WTC11 (cell line): Measurements from ENCODE around the gene HMGN4. TPM values are rescaled to one million over a fixed set of nuclear protein-coding genes. Genes with fewer than 3 reads are reported as not detected.
A peak's percentile ranks its signal among the peaks of the same experiment; 100 is the strongest.

Experiments
- ATAC-seq: fragments of 200-7000 bp; cut with Tn5 transposase; 2 replicates; pipeline ENCODE4 v1.10.0; 2021; ENCODE audit warnings: mild to moderate bottlenecking, moderate library complexity
- CTCF ChIA-PET: fragments of 300-600 bp; sonication (Branson Sonifier 250); formaldehyde crosslinking; loops from one replicate; lab custom pipeline; 2021; ENCODE audit warnings: antibody characterized with exemption; lab: Charles Lee
- POLR2A ChIA-PET: fragments of 350-600 bp; sonication (Branson Sonifier 250); formaldehyde crosslinking; loops from one replicate; lab custom pipeline; 2021; ENCODE audit warnings: antibody characterized with exemption; lab: Charles Lee
- DNase-seq: peaks from one replicate; pipeline ENCODE4 v3.0.0; 2021; ENCODE audit warnings: low spot score
- H3K27ac Mint-ChIP-seq: 2 replicates; pipeline ENCODE4 v1.8.0; 2021; ENCODE audit warnings: mixed read lengths
- H3K27me3 Mint-ChIP-seq: 2 replicates; pipeline ENCODE4 v1.8.0; 2021; ENCODE audit warnings: low read depth, mild to moderate bottlenecking, moderate library complexity, mixed read lengths
- H3K36me3 Mint-ChIP-seq: 2 replicates; pipeline ENCODE4 v1.8.0; 2021; ENCODE audit warnings: mixed read lengths
- H3K4me1 Mint-ChIP-seq: 2 replicates; pipeline ENCODE4 v1.8.0; 2022; ENCODE audit warnings: mixed read lengths
- H3K4me3 Mint-ChIP-seq: 2 replicates; pipeline ENCODE4 v1.8.0; 2021; ENCODE audit warnings: mild to moderate bottlenecking, moderate library complexity, mixed read lengths
- H3K9me3 Mint-ChIP-seq: 2 replicates; pipeline ENCODE4 v1.8.0; 2021; ENCODE audit warnings: mixed read lengths
- CREB1 ChIP-seq: sonication (generic); formaldehyde crosslinking; IDR thresholded peaks from 2 replicates; pipeline ENCODE4 v1.8.0; 2023; ENCODE audit warnings: mild to moderate bottlenecking, missing genetic modification reagents
- CREM ChIP-seq: sonication (generic); formaldehyde crosslinking; IDR thresholded peaks from 2 replicates; pipeline ENCODE4 v1.8.1; 2022; ENCODE audit warnings: mild to moderate bottlenecking, missing genetic modification reagents, moderate library complexity
- ESRRA ChIP-seq: sonication (generic); formaldehyde crosslinking; IDR thresholded peaks from 2 replicates; pipeline ENCODE4 v1.8.1; 2022; ENCODE audit warnings: mild to moderate bottlenecking, missing genetic modification reagents, borderline replicate concordance
- FOXJ3 ChIP-seq: sonication (generic); formaldehyde crosslinking; IDR thresholded peaks from 2 replicates; pipeline ENCODE4 v1.9.0; 2021; ENCODE audit warnings: missing genetic modification reagents, mild to moderate bottlenecking, borderline replicate concordance
- GRHL2 ChIP-seq: fragments of 250-450 bp; sonication (Bioruptor Pico); IDR thresholded peaks from 2 replicates; pipeline ENCODE4 v1.8.0; 2022; ENCODE audit warnings: mild to moderate bottlenecking, moderate library complexity; ENCODE audit not compliant: insufficient replicate concordance, severe bottlenecking
- HMGA2 ChIP-seq: fragments of 250-450 bp; sonication (Bioruptor Pico); IDR thresholded peaks from 2 replicates; pipeline ENCODE4 v1.4.0; 2021; ENCODE audit warnings: mild to moderate bottlenecking, moderate library complexity
- NR1H2 ChIP-seq: sonication (generic); formaldehyde crosslinking; IDR thresholded peaks from 2 replicates; pipeline ENCODE4 v1.9.0; 2021; ENCODE audit warnings: mild to moderate bottlenecking, moderate library complexity, missing genetic modification reagents
- PRRX2 ChIP-seq: fragments of 250-450 bp; sonication (Bioruptor Pico); IDR thresholded peaks from 2 replicates; pipeline ENCODE4 v1.8.0; 2021; ENCODE audit warnings: mild to moderate bottlenecking
- ZNF138 ChIP-seq: sonication (generic); formaldehyde crosslinking; conservative IDR thresholded peaks from 2 replicates; pipeline ENCODE4 v1.8.1; 2022; ENCODE audit warnings: mild to moderate bottlenecking, moderate library complexity, missing genetic modification reagents
- ZNF671 ChIP-seq: fragments of 250-450 bp; sonication (Bioruptor Pico); IDR thresholded peaks from 2 replicates; pipeline ENCODE4 v1.8.0; 2021; ENCODE audit warnings: mild to moderate bottlenecking
- total RNA-seq: library from RNA; stranded (reverse); gene quantifications from 3 replicates; pipeline ENCODE4 v1.2.3, GENCODE V29; 2021
- TF ChIP-seq, protein P1 (sequence below): sonication (generic); formaldehyde crosslinking; IDR thresholded peaks from 2 replicates; pipeline ENCODE4 v1.8.1; 2023; ENCODE audit warnings: mild to moderate bottlenecking, missing genetic modification reagents, borderline replicate concordance
- TF ChIP-seq, protein P2 (sequence below): fragments of 250-450 bp; sonication (Bioruptor Pico); IDR thresholded peaks from 2 replicates; pipeline ENCODE4 v1.9.0; 2021; ENCODE audit warnings: mild to moderate bottlenecking
- TF ChIP-seq, protein P3 (sequence below): sonication (generic); formaldehyde crosslinking; IDR thresholded peaks from 2 replicates; pipeline ENCODE4 v1.8.0; 2022; ENCODE audit warnings: mild to moderate bottlenecking, missing genetic modification reagents
- TF ChIP-seq, protein P4 (sequence below): fragments of 250-450 bp; sonication (Bioruptor Pico); IDR thresholded peaks from 2 replicates; pipeline ENCODE4 v1.9.0; 2021; ENCODE audit warnings: mild to moderate bottlenecking
- TF ChIP-seq, protein P5 (sequence below): sonication (generic); formaldehyde crosslinking; IDR thresholded peaks from 2 replicates; pipeline ENCODE4 v1.8.1; 2023; ENCODE audit warnings: mild to moderate bottlenecking, missing genetic modification reagents
- TF ChIP-seq, protein P6 (sequence below): sonication (generic); formaldehyde crosslinking; conservative IDR thresholded peaks from 2 replicates; pipeline ENCODE4 v1.8.1; 2022; ENCODE audit warnings: mild to moderate bottlenecking, missing genetic modification reagents
- TF ChIP-seq, protein P7 (sequence below): sonication (generic); formaldehyde crosslinking; IDR thresholded peaks from 2 replicates; pipeline ENCODE4 v1.8.0; 2023; ENCODE audit warnings: mild to moderate bottlenecking, missing genetic modification reagents

Gene HMGN4
- total RNA-seq, 1 experiment from 2014 or later, result 57.1 TPM

DNA sequence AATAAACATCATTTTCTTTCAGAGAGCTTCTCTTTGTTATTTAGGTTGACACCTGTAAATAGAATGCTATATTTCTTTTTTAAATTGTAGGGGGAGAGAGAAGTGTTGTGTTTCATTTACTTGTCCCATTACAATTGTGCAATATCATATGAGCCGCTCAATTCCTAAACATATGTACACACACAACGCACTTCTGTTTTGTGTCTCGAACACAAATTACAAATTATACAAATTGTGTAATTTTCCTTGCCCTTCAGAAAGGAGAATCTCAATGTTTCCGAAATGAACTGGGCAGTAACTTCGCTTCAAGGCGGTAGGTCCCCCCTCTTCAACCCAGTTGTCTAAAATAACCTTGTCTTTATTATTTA lies 55.9 kb downstream of the HMGN4 start (continued):
- TF ChIP-seq, protein P1, sequence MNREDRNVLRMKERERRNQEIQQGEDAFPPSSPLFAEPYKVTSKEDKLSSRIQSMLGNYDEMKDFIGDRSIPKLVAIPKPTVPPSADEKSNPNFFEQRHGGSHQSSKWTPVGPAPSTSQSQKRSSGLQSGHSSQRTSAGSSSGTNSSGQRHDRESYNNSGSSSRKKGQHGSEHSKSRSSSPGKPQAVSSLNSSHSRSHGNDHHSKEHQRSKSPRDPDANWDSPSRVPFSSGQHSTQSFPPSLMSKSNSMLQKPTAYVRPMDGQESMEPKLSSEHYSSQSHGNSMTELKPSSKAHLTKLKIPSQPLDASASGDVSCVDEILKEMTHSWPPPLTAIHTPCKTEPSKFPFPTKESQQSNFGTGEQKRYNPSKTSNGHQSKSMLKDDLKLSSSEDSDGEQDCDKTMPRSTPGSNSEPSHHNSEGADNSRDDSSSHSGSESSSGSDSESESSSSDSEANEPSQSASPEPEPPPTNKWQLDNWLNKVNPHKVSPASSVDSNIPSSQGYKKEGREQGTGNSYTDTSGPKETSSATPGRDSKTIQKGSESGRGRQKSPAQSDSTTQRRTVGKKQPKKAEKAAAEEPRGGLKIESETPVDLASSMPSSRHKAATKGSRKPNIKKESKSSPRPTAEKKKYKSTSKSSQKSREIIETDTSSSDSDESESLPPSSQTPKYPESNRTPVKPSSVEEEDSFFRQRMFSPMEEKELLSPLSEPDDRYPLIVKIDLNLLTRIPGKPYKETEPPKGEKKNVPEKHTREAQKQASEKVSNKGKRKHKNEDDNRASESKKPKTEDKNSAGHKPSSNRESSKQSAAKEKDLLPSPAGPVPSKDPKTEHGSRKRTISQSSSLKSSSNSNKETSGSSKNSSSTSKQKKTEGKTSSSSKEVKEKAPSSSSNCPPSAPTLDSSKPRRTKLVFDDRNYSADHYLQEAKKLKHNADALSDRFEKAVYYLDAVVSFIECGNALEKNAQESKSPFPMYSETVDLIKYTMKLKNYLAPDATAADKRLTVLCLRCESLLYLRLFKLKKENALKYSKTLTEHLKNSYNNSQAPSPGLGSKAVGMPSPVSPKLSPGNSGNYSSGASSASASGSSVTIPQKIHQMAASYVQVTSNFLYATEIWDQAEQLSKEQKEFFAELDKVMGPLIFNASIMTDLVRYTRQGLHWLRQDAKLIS (CRISPR knock-in tag), result no peak
- TF ChIP-seq, protein P2, sequence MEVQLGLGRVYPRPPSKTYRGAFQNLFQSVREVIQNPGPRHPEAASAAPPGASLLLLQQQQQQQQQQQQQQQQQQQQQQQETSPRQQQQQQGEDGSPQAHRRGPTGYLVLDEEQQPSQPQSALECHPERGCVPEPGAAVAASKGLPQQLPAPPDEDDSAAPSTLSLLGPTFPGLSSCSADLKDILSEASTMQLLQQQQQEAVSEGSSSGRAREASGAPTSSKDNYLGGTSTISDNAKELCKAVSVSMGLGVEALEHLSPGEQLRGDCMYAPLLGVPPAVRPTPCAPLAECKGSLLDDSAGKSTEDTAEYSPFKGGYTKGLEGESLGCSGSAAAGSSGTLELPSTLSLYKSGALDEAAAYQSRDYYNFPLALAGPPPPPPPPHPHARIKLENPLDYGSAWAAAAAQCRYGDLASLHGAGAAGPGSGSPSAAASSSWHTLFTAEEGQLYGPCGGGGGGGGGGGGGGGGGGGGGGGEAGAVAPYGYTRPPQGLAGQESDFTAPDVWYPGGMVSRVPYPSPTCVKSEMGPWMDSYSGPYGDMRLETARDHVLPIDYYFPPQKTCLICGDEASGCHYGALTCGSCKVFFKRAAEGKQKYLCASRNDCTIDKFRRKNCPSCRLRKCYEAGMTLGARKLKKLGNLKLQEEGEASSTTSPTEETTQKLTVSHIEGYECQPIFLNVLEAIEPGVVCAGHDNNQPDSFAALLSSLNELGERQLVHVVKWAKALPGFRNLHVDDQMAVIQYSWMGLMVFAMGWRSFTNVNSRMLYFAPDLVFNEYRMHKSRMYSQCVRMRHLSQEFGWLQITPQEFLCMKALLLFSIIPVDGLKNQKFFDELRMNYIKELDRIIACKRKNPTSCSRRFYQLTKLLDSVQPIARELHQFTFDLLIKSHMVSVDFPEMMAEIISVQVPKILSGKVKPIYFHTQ (CRISPR knock-in tag), result no peak
- no peak for TF ChIP-seq HMGA2 (CRISPR knock-in tag)
- TF ChIP-seq, protein P3, sequence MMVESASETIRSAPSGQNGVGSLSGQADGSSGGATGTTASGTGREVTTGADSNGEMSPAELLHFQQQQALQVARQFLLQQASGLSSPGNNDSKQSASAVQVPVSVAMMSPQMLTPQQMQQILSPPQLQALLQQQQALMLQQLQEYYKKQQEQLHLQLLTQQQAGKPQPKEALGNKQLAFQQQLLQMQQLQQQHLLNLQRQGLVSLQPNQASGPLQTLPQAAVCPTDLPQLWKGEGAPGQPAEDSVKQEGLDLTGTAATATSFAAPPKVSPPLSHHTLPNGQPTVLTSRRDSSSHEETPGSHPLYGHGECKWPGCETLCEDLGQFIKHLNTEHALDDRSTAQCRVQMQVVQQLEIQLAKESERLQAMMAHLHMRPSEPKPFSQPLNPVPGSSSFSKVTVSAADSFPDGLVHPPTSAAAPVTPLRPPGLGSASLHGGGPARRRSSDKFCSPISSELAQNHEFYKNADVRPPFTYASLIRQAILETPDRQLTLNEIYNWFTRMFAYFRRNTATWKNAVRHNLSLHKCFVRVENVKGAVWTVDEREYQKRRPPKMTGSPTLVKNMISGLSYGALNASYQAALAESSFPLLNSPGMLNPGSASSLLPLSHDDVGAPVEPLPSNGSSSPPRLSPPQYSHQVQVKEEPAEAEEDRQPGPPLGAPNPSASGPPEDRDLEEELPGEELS (CRISPR knock-in tag), result no peak
- no peak for TF ChIP-seq CREM (CRISPR knock-in tag)
- TF ChIP-seq, protein P4, sequence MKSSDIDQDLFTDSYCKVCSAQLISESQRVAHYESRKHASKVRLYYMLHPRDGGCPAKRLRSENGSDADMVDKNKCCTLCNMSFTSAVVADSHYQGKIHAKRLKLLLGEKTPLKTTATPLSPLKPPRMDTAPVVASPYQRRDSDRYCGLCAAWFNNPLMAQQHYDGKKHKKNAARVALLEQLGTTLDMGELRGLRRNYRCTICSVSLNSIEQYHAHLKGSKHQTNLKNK (CRISPR knock-in tag), result no peak
- no peak for TF ChIP-seq ZNF138
- TF ChIP-seq, all 79 proteins: peak for 0

DNA sequence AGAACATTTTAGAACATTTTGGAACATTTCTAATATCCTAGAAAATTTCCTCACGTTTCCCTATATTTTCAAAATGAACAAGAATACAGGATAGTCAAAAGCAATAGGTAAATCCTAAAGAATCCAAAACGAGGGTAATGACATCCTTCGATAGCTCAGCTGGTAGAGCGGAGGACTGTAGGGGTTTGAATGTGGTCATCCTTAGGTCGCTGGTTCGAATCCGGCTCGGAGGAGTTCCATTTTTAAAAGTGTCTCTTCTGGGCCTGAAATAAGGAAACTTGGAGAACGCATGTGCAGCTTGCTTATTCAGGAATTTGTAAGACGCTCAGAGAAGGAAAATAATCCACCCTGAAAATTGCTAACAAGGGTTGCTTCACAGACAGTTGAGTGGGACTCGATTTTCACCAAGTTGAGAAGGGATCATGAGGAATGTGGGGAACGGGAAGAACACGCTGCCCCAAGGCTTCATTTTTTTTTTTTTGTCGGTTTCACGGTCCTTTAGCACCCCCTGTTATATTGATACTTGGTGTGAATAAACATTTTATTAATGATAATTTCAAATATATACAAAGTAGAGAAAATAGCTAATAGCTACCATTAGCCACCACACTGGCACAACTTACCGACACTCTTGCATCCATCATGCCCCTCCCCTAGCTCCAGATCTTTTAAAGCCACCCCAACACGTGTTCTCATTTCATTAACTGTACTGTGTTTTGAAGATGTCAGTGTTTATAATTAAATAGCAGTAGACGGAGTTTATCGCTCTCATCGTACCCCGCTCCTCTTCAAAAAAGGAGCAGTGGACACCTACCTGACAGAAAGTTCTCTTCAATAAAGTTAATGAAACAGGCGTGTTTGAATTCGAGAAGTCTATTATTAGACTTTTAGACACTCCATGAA lies 56.8 kb downstream of the HMGN4 start:
- Mint-ChIP-seq H3K4me3 (no peak overlapping the region), H3K27ac (no peak overlapping the region; the same call in 1 of the 2 replicates), H3K4me1 (peaks cover 11% of the 10 kb centered on the region), H3K27me3 (peaks cover 17% of the 10 kb centered on the region; the same call in 1 of the 2 replicates), H3K9me3 (peaks cover 3% of the 10 kb centered on the region; the same call in 1 of the 2 replicates), H3K36me3 (peaks cover 14% of the 10 kb centered on the region)
- CTCF ChIA-PET, result interaction anchor here (0.6 to 5.7 kb wide), 51 partner anchors 9 to 644 kb away, joined by 3 to 181 read pairs (median 4); partner anchors contain the start of genes BTN1A1, BTN2A2 and HMGN4
- peak; percentile 60 for ATAC-seq
- POLR2A ChIA-PET, result interaction anchor here (0.8 to 1.3 kb wide), 6 partner anchors 23 to 553 kb away, joined by 3 to 9 read pairs (median 4); a partner anchor contains a TSS
- DNase-seq, result peak; percentile 66
- no peak for TF ChIP-seq CREB1 (CRISPR knock-in tag)
- TF ChIP-seq ZNF671 (CRISPR knock-in tag), result peak; percentile 58; the same call in 1 of the 2 replicates
- TF ChIP-seq ESRRA (CRISPR knock-in tag), result no peak
- TF ChIP-seq HMGA2 (CRISPR knock-in tag), result no peak
- TF ChIP-seq FOXJ3 (CRISPR knock-in tag), result no peak
- no peak for TF ChIP-seq GRHL2 (CRISPR knock-in tag)
- TF ChIP-seq, protein P5, sequence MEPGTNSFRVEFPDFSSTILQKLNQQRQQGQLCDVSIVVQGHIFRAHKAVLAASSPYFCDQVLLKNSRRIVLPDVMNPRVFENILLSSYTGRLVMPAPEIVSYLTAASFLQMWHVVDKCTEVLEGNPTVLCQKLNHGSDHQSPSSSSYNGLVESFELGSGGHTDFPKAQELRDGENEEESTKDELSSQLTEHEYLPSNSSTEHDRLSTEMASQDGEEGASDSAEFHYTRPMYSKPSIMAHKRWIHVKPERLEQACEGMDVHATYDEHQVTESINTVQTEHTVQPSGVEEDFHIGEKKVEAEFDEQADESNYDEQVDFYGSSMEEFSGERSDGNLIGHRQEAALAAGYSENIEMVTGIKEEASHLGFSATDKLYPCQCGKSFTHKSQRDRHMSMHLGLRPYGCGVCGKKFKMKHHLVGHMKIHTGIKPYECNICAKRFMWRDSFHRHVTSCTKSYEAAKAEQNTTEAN, result no peak
- TF ChIP-seq PRRX2, result no peak
- TF ChIP-seq, protein P6, sequence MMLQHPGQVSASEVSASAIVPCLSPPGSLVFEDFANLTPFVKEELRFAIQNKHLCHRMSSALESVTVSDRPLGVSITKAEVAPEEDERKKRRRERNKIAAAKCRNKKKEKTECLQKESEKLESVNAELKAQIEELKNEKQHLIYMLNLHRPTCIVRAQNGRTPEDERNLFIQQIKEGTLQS, result no peak
- no peak for TF ChIP-seq NR1H2 (CRISPR knock-in tag)
- TF ChIP-seq, protein P7, sequence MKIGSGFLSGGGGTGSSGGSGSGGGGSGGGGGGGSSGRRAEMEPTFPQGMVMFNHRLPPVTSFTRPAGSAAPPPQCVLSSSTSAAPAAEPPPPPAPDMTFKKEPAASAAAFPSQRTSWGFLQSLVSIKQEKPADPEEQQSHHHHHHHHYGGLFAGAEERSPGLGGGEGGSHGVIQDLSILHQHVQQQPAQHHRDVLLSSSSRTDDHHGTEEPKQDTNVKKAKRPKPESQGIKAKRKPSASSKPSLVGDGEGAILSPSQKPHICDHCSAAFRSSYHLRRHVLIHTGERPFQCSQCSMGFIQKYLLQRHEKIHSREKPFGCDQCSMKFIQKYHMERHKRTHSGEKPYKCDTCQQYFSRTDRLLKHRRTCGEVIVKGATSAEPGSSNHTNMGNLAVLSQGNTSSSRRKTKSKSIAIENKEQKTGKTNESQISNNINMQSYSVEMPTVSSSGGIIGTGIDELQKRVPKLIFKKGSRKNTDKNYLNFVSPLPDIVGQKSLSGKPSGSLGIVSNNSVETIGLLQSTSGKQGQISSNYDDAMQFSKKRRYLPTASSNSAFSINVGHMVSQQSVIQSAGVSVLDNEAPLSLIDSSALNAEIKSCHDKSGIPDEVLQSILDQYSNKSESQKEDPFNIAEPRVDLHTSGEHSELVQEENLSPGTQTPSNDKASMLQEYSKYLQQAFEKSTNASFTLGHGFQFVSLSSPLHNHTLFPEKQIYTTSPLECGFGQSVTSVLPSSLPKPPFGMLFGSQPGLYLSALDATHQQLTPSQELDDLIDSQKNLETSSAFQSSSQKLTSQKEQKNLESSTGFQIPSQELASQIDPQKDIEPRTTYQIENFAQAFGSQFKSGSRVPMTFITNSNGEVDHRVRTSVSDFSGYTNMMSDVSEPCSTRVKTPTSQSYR (CRISPR knock-in tag), result no peak
- TF ChIP-seq, protein P3 (CRISPR knock-in tag), result no peak
